Nephron progenitor cell (in vitro differentiated cells): Measurements from ENCODE around the gene UPF3B.
"Not testable (repeated sequence)": the region's sequence is repeated elsewhere in the genome, so short reads cannot be mapped to it uniquely, and the experiment has no call there.

Experiments
- DNase-seq: peaks from one replicate; pipeline ENCODE4 v3.0.0; 2021
- H3K27ac Mint-ChIP-seq: 2 replicates; pipeline ENCODE4 v1.8.0; 2021; ENCODE audit warnings: mild to moderate bottlenecking, moderate library complexity, mixed read lengths
- H3K27me3 Mint-ChIP-seq: 2 replicates; pipeline ENCODE4 v1.8.0; 2021; ENCODE audit warnings: mild to moderate bottlenecking, low read depth, mixed read lengths; ENCODE audit not compliant: poor library complexity
- H3K36me3 Mint-ChIP-seq: 2 replicates; pipeline ENCODE4 v1.8.0; 2021; ENCODE audit warnings: low read depth, mixed read lengths
- H3K4me1 Mint-ChIP-seq: 2 replicates; pipeline ENCODE4 v1.8.0; 2021; ENCODE audit warnings: mixed read lengths
- H3K4me3 Mint-ChIP-seq: 2 replicates; pipeline ENCODE4 v1.8.0; 2021; ENCODE audit warnings: mild to moderate bottlenecking, moderate library complexity, mixed read lengths
- H3K9me3 Mint-ChIP-seq: 2 replicates; pipeline ENCODE4 v1.8.0; 2021; ENCODE audit warnings: mild to moderate bottlenecking, moderate library complexity, mixed read lengths
- TF ChIP-seq, protein P1 (sequence below): fragments of 200-600 bp; sonication (generic); IDR thresholded peaks from 2 replicates; pipeline ENCODE4 v1.5.0; 2021; ENCODE audit warnings: antibody characterized with exemption

Gene UPF3B, protein sequence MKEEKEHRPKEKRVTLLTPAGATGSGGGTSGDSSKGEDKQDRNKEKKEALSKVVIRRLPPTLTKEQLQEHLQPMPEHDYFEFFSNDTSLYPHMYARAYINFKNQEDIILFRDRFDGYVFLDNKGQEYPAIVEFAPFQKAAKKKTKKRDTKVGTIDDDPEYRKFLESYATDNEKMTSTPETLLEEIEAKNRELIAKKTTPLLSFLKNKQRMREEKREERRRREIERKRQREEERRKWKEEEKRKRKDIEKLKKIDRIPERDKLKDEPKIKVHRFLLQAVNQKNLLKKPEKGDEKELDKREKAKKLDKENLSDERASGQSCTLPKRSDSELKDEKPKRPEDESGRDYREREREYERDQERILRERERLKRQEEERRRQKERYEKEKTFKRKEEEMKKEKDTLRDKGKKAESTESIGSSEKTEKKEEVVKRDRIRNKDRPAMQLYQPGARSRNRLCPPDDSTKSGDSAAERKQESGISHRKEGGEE

DNA sequence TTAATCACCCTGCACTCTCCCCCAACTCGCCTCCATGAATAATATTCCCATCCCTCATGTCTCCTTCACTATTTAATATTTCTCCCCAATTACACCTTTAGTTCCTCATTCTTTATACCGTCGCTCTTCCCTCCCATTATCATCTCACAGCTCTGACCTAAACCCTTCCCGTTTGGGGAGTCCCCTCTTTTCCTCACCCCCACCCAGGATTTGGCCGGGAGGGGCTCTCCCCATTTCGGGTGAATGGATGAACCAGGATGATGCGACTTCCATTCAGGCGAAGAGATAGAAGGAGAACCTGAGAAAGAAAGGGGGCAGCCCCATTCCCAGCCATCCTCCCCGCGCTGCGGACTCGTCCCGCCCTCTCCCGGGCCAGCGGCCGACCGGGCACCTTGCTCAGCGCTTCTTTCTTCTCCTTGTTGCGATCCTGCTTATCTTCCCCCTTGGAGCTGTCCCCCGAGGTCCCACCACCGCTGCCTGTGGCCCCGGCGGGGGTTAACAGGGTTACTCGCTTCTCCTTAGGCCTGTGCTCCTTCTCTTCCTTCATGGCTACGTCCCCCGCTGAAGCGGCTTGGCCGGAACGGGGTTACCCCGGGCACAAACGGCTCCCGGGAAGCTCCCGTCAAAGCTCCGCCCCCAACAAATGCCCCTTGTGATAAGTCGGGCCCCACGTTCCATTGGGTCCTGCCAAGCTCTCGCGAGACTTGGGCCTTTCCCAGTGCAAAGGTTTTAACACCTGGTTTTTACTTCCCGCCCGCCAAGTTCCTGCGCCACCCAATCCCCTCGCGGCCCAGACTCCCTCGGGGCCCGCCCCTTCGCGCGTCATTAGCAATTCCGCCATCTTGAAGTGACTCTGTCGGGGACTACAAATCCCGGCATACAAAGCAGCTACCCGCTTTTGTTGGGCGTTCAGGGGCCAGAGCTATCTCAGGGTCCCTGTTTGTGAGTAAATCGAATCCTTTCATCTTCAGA is at the start of gene UPF3B:
Gene UPF3B (minus strand): TSS at position 582 of the 972 bp plus-strand sequence. CDS start 35 bp downstream, at position 547.
- Mint-ChIP-seq H3K9me3 (peaks cover 59% of the 10 kb centered on the region), H3K4me3 (peak within 1 kb of the TSS; percentile 91), H3K4me1 (peaks cover 24% of the 10 kb centered on the region), H3K27me3 (peaks cover 11% of the 10 kb centered on the region), H3K27ac (peak within 1 kb of the TSS; percentile 99), H3K36me3 (peaks cover 26% of the 10 kb centered on the region)
- peak; percentile 91 for DNase-seq
- TF ChIP-seq, protein P1, sequence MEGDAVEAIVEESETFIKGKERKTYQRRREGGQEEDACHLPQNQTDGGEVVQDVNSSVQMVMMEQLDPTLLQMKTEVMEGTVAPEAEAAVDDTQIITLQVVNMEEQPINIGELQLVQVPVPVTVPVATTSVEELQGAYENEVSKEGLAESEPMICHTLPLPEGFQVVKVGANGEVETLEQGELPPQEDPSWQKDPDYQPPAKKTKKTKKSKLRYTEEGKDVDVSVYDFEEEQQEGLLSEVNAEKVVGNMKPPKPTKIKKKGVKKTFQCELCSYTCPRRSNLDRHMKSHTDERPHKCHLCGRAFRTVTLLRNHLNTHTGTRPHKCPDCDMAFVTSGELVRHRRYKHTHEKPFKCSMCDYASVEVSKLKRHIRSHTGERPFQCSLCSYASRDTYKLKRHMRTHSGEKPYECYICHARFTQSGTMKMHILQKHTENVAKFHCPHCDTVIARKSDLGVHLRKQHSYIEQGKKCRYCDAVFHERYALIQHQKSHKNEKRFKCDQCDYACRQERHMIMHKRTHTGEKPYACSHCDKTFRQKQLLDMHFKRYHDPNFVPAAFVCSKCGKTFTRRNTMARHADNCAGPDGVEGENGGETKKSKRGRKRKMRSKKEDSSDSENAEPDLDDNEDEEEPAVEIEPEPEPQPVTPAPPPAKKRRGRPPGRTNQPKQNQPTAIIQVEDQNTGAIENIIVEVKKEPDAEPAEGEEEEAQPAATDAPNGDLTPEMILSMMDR = no peak

DNA sequence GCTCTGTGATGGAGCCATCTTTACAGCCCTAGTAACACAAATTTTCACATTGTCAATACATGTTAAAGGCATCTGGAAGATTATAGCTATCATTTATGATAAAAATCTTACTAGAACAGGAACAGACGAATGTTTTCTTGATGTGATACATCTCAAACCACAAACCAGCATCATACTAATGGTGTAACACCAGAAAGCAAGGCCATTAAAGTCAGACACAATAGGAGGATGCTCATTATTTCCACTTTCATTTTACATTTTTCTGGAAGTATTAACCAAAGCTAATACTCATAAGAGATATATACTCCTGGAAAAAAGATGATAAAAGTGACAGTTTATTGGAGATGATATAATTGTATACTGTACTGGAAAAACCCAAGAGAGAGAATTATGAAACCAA is 48.2 kb upstream of the UPF3B start:
- H3K9me3 Mint-ChIP-seq = peaks cover 46% of the 10 kb centered on the region
- H3K36me3 Mint-ChIP-seq = no peaks in the 10 kb centered on the region
- no peaks in the 10 kb centered on the region for H3K4me1 Mint-ChIP-seq
- no peak overlapping the region for H3K4me3 Mint-ChIP-seq
- no peak overlapping the region for H3K27ac Mint-ChIP-seq
- DNase-seq = no peak
- no peaks in the 10 kb centered on the region for H3K27me3 Mint-ChIP-seq
- TF ChIP-seq, protein P1 = no peak

DNA sequence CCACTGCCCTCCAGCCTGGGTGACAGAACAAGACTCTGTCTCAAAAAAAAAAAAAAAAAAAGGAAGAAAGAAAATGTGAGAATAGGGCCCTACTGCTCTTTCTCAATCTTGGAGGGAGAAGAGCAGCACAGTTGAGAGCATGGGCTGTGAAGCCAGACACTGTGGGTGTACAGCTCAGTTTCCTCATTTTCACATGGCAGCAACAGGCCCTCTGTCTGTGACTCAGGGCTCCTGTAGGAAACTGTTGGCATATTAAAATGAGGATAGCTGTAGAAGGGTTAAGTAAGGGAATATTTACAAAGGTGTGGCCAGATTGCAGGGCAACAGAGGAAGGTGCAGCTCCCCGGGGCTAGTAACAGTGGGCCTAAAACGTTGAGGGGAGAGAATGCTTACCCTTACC is 46.4 kb upstream of the UPF3B start:
- Mint-ChIP-seq H3K27me3 (no peaks in the 10 kb centered on the region), H3K4me3 (no peak overlapping the region), H3K4me1 (no peaks in the 10 kb centered on the region), H3K27ac (no peak overlapping the region), H3K9me3 (peaks cover 42% of the 10 kb centered on the region), H3K36me3 (no peaks in the 10 kb centered on the region)
- DNase-seq = no peak
- TF ChIP-seq, protein P1 = no peak

DNA sequence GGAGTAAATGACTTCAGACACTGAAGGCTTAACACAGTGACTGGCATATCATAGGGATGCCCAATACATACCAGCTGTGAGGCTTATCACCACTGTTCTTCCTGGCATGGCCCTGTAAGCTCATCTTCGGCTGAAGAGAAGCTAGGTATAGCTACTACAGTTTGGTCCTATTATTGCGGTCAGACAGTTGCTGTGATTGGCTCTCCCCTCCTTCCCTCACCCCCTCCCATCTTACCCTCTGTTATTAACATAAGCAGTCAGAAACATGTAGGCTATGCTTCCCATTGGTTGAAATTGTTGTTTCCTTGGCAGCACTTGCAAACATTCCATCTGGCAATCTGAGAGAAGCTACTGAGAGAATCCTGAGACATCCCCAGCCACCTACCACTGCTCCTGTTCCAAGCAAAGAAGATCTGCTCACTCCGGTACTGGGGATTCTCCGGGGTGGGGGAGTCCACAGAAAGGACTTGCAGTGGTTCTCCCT is 43.1 kb upstream of the UPF3B start, which contains the start of gene AKAP14:
Gene AKAP14 (plus strand): TSS at position 51 of the 484 bp plus-strand sequence. CDS start 7,331 bp downstream, outside the sequence.
- peaks cover 12% of the 10 kb centered on the region for H3K4me1 Mint-ChIP-seq
- TF ChIP-seq, protein P1 = no peak
- H3K27me3 Mint-ChIP-seq = peaks cover 2% of the 10 kb centered on the region
- DNase-seq = no peak
- no peak within 1 kb of the TSS for H3K27ac Mint-ChIP-seq
- no peaks in the 10 kb centered on the region for H3K36me3 Mint-ChIP-seq
- no peak within 1 kb of the TSS for H3K4me3 Mint-ChIP-seq
- peaks cover 43% of the 10 kb centered on the region for H3K9me3 Mint-ChIP-seq

DNA sequence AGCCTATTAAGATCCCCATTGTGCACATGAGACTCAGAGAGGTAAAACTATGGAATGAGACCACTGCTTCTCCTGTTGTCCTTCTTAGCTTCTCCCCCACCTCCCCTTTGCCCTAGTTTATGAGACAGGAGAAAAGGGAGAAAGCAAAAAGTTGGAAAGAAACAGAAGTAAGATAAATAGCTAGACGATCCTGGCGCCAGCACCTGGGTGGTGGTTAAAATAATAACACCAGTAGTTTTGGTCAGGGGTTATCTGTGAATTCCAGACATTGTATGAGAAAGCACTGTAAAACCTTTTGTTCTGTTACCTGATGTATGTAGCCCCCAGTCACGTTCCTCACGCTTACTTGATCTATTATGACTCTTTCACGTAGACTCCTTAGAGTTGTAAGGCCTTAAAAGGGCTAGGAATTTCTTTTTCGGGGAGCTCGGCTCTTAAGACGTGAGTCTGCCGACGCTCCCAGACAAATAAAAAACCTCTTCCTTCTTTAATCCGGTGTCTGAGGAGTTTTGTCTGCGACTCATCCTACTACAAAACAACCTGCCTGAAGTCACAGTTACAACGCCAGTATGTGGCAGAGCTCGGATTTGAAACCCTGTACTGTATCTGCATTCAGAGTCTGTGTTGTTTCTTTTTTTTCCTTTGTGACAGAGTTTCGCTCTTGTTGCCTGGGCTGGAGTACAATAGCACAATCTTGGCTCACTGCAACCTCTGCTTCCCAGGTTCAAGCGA is 39.4 kb upstream of the UPF3B start:
- not testable (repeated sequence) for H3K27me3 Mint-ChIP-seq, DNase-seq, H3K36me3 Mint-ChIP-seq, H3K4me3 Mint-ChIP-seq
- peak overlapping the region; percentile 30 for H3K27ac Mint-ChIP-seq
- peaks cover 37% of the 10 kb centered on the region for H3K9me3 Mint-ChIP-seq
- peaks cover 12% of the 10 kb centered on the region for H3K4me1 Mint-ChIP-seq

DNA sequence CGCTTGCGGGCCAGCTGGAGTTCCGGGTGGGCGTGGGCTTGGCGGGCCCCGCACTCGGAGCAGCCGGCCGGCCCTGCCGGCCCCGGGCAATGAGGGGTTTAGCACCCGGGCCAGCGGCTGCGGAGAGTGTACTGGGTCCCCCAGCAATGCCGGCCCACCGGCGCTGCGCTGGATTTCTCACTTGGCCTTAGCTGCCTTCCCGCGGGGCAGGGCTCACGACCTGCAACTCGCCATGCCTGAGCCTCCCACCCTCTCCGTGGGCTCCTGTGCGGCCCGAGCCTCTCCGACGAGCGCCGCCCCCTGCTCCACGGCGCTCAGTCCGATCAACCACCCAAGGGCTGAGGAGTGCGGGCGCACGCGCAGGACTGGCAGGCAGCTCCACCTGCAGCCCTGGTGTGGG is 37.9 kb upstream of the UPF3B start:
- not testable (repeated sequence) for H3K27me3 Mint-ChIP-seq, H3K4me3 Mint-ChIP-seq, H3K36me3 Mint-ChIP-seq, DNase-seq, H3K27ac Mint-ChIP-seq
- Mint-ChIP-seq H3K4me1 (peaks cover 12% of the 10 kb centered on the region), H3K9me3 (peaks cover 37% of the 10 kb centered on the region)
